Stomach smooth muscle (tissue), 2 donors: ENCODE measurements around the gene HNF1A.

Source experiments
- H3K27ac ChIP-seq: one replicate; pipeline ENCODE4 v1.7.0; 2013; ENCODE audit warnings: mild to moderate bottlenecking, low read length, inconsistent platforms
- H3K27me3 ChIP-seq, 2 donors: one replicate each; pipeline ENCODE4 v1.7.0; 2013; ENCODE audit warnings: low read length in 2 of 2; ENCODE audit not compliant: insufficient read depth in 2 of 2, control insufficient read depth in 1 of 2
- H3K36me3 ChIP-seq, 2 donors: one replicate each; pipeline ENCODE4 v1.7.0; 2013; ENCODE audit warnings: low read length in 2 of 2; ENCODE audit not compliant: control insufficient read depth in 2 of 2, insufficient read depth in 2 of 2
- H3K4me1 ChIP-seq: one replicate; pipeline ENCODE4 v1.7.0; 2013; ENCODE audit warnings: low read length; ENCODE audit not compliant: control insufficient read depth, insufficient read depth
- H3K4me3 ChIP-seq, 2 donors: one replicate each; pipeline ENCODE4 v1.7.0; 2013; ENCODE audit warnings: low read length in 2 of 2
- H3K9ac ChIP-seq, 2 donors: one replicate each; pipeline ENCODE4 v1.7.0; 2013; ENCODE audit warnings: low read length in 2 of 2, mild to moderate bottlenecking in 1 of 2
- H3K9me3 ChIP-seq, 2 donors: one replicate each; pipeline ENCODE4 v1.7.0; 2013; ENCODE audit warnings: low read length in 2 of 2; ENCODE audit not compliant: control insufficient read depth in 2 of 2
- donor health status: healthy.
- donor health status: Pancreatic carcinoma.

HNF1A gene

GRCh38 chr12:120989687-120990086 is 11.3 kb downstream of the HNF1A start:
- Histone ChIP-seq H3K9me3 (no peaks in the 10 kb centered on the region), H3K9ac (no peak overlapping the region), H3K4me3 (no peak overlapping the region), H3K36me3 (no peaks in the 10 kb centered on the region), H3K27me3 (no peaks in the 10 kb centered on the region), H3K4me1 (no peaks in the 10 kb centered on the region), H3K27ac (no peak overlapping the region)

GRCh38 chr12:120990487-120991055 is 12.2 kb downstream of the HNF1A start:
- Histone ChIP-seq H3K4me3 (no peak overlapping the region), H3K27me3 (no peaks in the 10 kb centered on the region), H3K27ac (no peak overlapping the region), H3K4me1 (no peaks in the 10 kb centered on the region), H3K36me3 (no peaks in the 10 kb centered on the region), H3K9ac (no peak overlapping the region), H3K9me3 (no peaks in the 10 kb centered on the region)

- Histone ChIP-seq H3K4me3 (no peak overlapping the region), H3K9ac (no peak overlapping the region), H3K36me3 (no peaks in the 10 kb centered on the region), H3K27me3 (no peaks in the 10 kb centered on the region), H3K27ac (no peak overlapping the region), H3K4me1 (no peaks in the 10 kb centered on the region), H3K9me3 (no peaks in the 10 kb centered on the region)
These were observed 13.6 kb downstream of the HNF1A start for GRCh38 chr12:120991965-120992364.

GRCh38 chr12:120992989-120993388 is 14.6 kb downstream of the HNF1A start:
- Histone ChIP-seq H3K36me3 (no peaks in the 10 kb centered on the region), H3K4me1 (no peaks in the 10 kb centered on the region), H3K4me3 (no peak overlapping the region), H3K9ac (no peak overlapping the region), H3K9me3 (no peaks in the 10 kb centered on the region), H3K27me3 (peaks cover 0 to 5% of the 10 kb centered on the region in 2 donors), H3K27ac (no peak overlapping the region)

GRCh38 chr12:120993496-120993895 is 15.2 kb downstream of the HNF1A start:
- Histone ChIP-seq H3K9me3 (no peaks in the 10 kb centered on the region), H3K9ac (no peak overlapping the region), H3K27ac (no peak overlapping the region), H3K36me3 (no peaks in the 10 kb centered on the region), H3K27me3 (peaks cover under 1 to 7% of the 10 kb centered on the region in 2 donors), H3K4me3 (no peak overlapping the region), H3K4me1 (no peaks in the 10 kb centered on the region)

DNA sequence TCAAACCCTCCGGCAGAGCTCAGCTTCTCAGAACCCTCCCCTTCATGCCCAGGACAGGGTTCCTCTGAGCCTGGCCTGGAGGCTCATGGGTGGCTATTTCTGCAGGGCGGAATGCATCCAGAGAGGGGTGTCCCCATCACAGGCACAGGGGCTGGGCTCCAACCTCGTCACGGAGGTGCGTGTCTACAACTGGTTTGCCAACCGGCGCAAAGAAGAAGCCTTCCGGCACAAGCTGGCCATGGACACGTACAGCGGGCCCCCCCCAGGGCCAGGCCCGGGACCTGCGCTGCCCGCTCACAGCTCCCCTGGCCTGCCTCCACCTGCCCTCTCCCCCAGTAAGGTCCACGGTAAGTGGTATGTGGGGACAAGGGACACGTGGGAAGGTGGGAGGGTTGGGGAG is 15.7 kb downstream of the HNF1A start:
- H3K27ac ChIP-seq = no peak overlapping the region
- H3K4me1 ChIP-seq = no peaks in the 10 kb centered on the region
- H3K27me3 ChIP-seq = peaks cover 6 to 10% of the 10 kb centered on the region in 2 donors
- no peak overlapping the region for H3K9ac ChIP-seq
- H3K36me3 ChIP-seq = no peaks in the 10 kb centered on the region
- H3K4me3 ChIP-seq = no peak overlapping the region
- no peaks in the 10 kb centered on the region for H3K9me3 ChIP-seq

- no peak overlapping the region for H3K4me3 ChIP-seq
- no peaks in the 10 kb centered on the region for H3K36me3 ChIP-seq
- H3K9ac ChIP-seq = no peak overlapping the region
- no peaks in the 10 kb centered on the region for H3K9me3 ChIP-seq
- no peaks in the 10 kb centered on the region for H3K4me1 ChIP-seq
- H3K27me3 ChIP-seq = peaks cover 8 to 12% of the 10 kb centered on the region in 2 donors
- H3K27ac ChIP-seq = no peak overlapping the region
These were observed 16.4 kb downstream of the HNF1A start for GRCh38 chr12:120994589-120995337.

- Histone ChIP-seq H3K4me1 (no peaks in the 10 kb centered on the region), H3K9ac (no peak overlapping the region), H3K9me3 (no peaks in the 10 kb centered on the region), H3K27ac (no peak overlapping the region), H3K36me3 (no peaks in the 10 kb centered on the region), H3K27me3 (peaks cover 8 to 12% of the 10 kb centered on the region in 2 donors), H3K4me3 (no peak overlapping the region)
These were observed 17.9 kb downstream of the HNF1A start for GRCh38 chr12:120996133-120996746.

GRCh38 chr12:120997448-120997847 is 19.1 kb downstream of the HNF1A start:
- no peaks in the 10 kb centered on the region for H3K9me3 ChIP-seq
- no peak overlapping the region for H3K4me3 ChIP-seq
- H3K27me3 ChIP-seq = peaks cover 8 to 12% of the 10 kb centered on the region in 2 donors
- no peaks in the 10 kb centered on the region for H3K4me1 ChIP-seq
- peaks cover 0 to 5% of the 10 kb centered on the region in 2 donors for H3K36me3 ChIP-seq
- H3K27ac ChIP-seq = no peak overlapping the region
- no peak overlapping the region for H3K9ac ChIP-seq

- Histone ChIP-seq H3K36me3 (peaks cover 5 to 7% of the 10 kb centered on the region in 2 donors), H3K9me3 (no peaks in the 10 kb centered on the region), H3K4me1 (no peaks in the 10 kb centered on the region), H3K27ac (no peak overlapping the region), H3K9ac (no peak overlapping the region), H3K4me3 (no peak overlapping the region), H3K27me3 (peaks cover 8 to 12% of the 10 kb centered on the region in 2 donors)
These were observed 20.1 kb downstream of the HNF1A start for GRCh38 chr12:120998435-120998834.
